ENCODE results near the gene SYNGAP1. TPM values are rescaled to one million over a fixed set of nuclear protein-coding genes. Genes with fewer than 3 reads are reported as not detected.
"Not testable (repeated sequence)": the region's sequence is repeated elsewhere in the genome, so short reads cannot be mapped to it uniquely, and the experiment has no call there.

The SYNGAP1 gene
- total RNA-seq, 1 donor from 2014 or later, result 1.6 TPM

- DNase-seq (ENCODE audit: low read depth in 2 of 2), result no peak
Observed at GRCh38 chr6:33466075-33466735, 46.3 kb downstream of the SYNGAP1 start.

- no peak for DNase-seq (ENCODE audit: low read depth in 2 of 2)
Observed at GRCh38 chr6:33467091-33467490, 47.2 kb downstream of the SYNGAP1 start.

GRCh38 chr6:33469661-33470060, 49.8 kb downstream of the SYNGAP1 start:
- DNase-seq (ENCODE audit: low read depth in 2 of 2), result no peak

GRCh38 chr6:33477864-33478263, 58.0 kb downstream of the SYNGAP1 start:
- no peak for DNase-seq (ENCODE audit: low read depth in 2 of 2)

GRCh38 chr6:33481192-33481591, 61.3 kb downstream of the SYNGAP1 start:
- no peak for DNase-seq (ENCODE audit: low read depth in 2 of 2)

GRCh38 chr6:33482620-33483019, 62.8 kb downstream of the SYNGAP1 start:
- not testable (repeated sequence) for DNase-seq (ENCODE audit: low read depth in 2 of 2)

- no peak for DNase-seq (ENCODE audit: low read depth in 2 of 2)
Observed at GRCh38 chr6:33483678-33484077, 63.8 kb downstream of the SYNGAP1 start.

- not testable (repeated sequence) for DNase-seq (ENCODE audit: low read depth in 2 of 2)
Observed at GRCh38 chr6:33484673-33485262, 64.9 kb downstream of the SYNGAP1 start.

- not testable (repeated sequence) for DNase-seq (ENCODE audit: low read depth in 2 of 2)
Observed at GRCh38 chr6:33485680-33486079, 65.8 kb downstream of the SYNGAP1 start.

- DNase-seq (ENCODE audit: low read depth in 2 of 2), result no peak
Observed at GRCh38 chr6:33488339-33488738, 68.5 kb downstream of the SYNGAP1 start.

GRCh38 chr6:33490198-33490597, 70.3 kb downstream of the SYNGAP1 start:
- DNase-seq (ENCODE audit: low read depth in 2 of 2), result no peak

GRCh38 chr6:33490621-33491020, 70.8 kb downstream of the SYNGAP1 start:
- DNase-seq (ENCODE audit: low read depth in 2 of 2), result no peak

GRCh38 chr6:33492093-33492492, 72.2 kb downstream of the SYNGAP1 start:
- DNase-seq (ENCODE audit: low read depth in 2 of 2), result no peak

GRCh38 chr6:33497157-33497556, 77.3 kb downstream of the SYNGAP1 start:
- DNase-seq (ENCODE audit: low read depth in 2 of 2), result no peak

- DNase-seq (ENCODE audit: low read depth in 2 of 2), result no peak
Observed at GRCh38 chr6:33502486-33502885, 82.6 kb downstream of the SYNGAP1 start.

- DNase-seq (ENCODE audit: low read depth in 2 of 2), result no peak
Observed at GRCh38 chr6:33504486-33504885, 84.6 kb downstream of the SYNGAP1 start.

Other genes with a start within 250 kb of the SYNGAP1 start
- under 0.01 and 0.20 TPM in 2 replicates for gene COL11A2, start 227.6 kb upstream of the SYNGAP1 start, total RNA-seq
- gene RXRB, start 219.4 kb upstream of the SYNGAP1 start, total RNA-seq, result 15.5 and 18.3 TPM in 2 replicates
- 79.8 and 95.2 TPM in 2 replicates for gene SLC39A7, start 219.2 kb upstream of the SYNGAP1 start, total RNA-seq
- gene HSD17B8, start 215.4 kb upstream of the SYNGAP1 start, total RNA-seq, result 7.0 and 8.5 TPM in 2 replicates
- 14.4 and 22.8 TPM in 2 replicates for gene RING1, start 211.6 kb upstream of the SYNGAP1 start, total RNA-seq
- 20.9 and 26.6 TPM in 2 replicates for gene VPS52, start 148.2 kb upstream of the SYNGAP1 start, total RNA-seq
- 4,351 and 4,512 TPM in 2 replicates for gene RPS18, start 148.0 kb upstream of the SYNGAP1 start, total RNA-seq
- 4.1 and 6.5 TPM in 2 replicates for gene B3GALT4, start 142.9 kb upstream of the SYNGAP1 start, total RNA-seq
- gene WDR46, start 130.8 kb upstream of the SYNGAP1 start, total RNA-seq, result 55.4 and 58.5 TPM in 2 replicates
- 30.3 and 34.1 TPM in 2 replicates for gene PFDN6, start 130.5 kb upstream of the SYNGAP1 start, total RNA-seq
- 31.8 and 53.0 TPM in 2 replicates for gene RGL2, start 121.1 kb upstream of the SYNGAP1 start, total RNA-seq
- gene TAPBP, start 106.0 kb upstream of the SYNGAP1 start, total RNA-seq, result 46.9 and 57.7 TPM in 2 replicates
- 11.3 and 20.0 TPM in 2 replicates for gene ZBTB22, start 102.3 kb upstream of the SYNGAP1 start, total RNA-seq
- gene DAXX, start 97.1 kb upstream of the SYNGAP1 start, total RNA-seq, result 29.2 and 35.9 TPM in 2 replicates
- 4.2 and 9.4 TPM in 2 replicates for gene KIFC1, start 28.2 kb upstream of the SYNGAP1 start, total RNA-seq
- 5.4 and 9.7 TPM in 2 replicates for gene PHF1, start 9.1 kb upstream of the SYNGAP1 start, total RNA-seq
- 52.3 and 89.5 TPM in 2 replicates for gene CUTA, start 2.0 kb upstream of the SYNGAP1 start, total RNA-seq
- 3.1 and 5.8 TPM in 2 replicates for gene ZBTB9, start 34.5 kb downstream of the SYNGAP1 start, total RNA-seq
- gene BAK1, start 160.2 kb downstream of the SYNGAP1 start, total RNA-seq, result 12.3 and 15.3 TPM in 2 replicates
- gene ITPR3, start 201.3 kb downstream of the SYNGAP1 start, total RNA-seq, result 6.7 and 16.8 TPM in 2 replicates